Measurements from ENCODE around the gene RS1.

DNA sequence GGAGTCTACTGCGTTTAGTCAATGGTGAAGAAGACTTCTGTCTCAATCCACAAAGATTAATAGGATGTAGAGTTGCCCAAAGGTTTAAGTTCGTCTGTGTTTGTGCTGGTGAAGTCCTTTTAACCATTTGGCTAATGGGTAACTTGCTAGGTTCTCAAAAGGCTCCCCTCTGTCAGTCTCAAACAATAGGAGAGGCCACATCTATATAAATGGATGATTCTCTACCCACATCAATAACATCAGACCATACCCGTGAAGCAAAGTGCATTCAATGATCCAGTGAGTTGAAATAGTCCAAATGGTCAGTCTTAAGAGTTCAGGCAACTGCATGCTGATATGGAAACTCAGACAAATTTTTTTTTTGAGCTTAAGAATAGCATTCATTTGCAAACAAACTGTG is 28.1 kb downstream of the RS1 start:
- TF ChIP-seq, protein P1, sequence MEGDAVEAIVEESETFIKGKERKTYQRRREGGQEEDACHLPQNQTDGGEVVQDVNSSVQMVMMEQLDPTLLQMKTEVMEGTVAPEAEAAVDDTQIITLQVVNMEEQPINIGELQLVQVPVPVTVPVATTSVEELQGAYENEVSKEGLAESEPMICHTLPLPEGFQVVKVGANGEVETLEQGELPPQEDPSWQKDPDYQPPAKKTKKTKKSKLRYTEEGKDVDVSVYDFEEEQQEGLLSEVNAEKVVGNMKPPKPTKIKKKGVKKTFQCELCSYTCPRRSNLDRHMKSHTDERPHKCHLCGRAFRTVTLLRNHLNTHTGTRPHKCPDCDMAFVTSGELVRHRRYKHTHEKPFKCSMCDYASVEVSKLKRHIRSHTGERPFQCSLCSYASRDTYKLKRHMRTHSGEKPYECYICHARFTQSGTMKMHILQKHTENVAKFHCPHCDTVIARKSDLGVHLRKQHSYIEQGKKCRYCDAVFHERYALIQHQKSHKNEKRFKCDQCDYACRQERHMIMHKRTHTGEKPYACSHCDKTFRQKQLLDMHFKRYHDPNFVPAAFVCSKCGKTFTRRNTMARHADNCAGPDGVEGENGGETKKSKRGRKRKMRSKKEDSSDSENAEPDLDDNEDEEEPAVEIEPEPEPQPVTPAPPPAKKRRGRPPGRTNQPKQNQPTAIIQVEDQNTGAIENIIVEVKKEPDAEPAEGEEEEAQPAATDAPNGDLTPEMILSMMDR (IDR thresholded peaks at IDR 0.05), result no peak
- no peak for TF ChIP-seq POLR2A (IDR thresholded peaks at IDR 0.05)
